Lung (tissue), 12 donors: Measurements from ENCODE around the gene TRAM2. TPM values are rescaled to one million over a fixed set of nuclear protein-coding genes. Genes with fewer than 3 reads are reported as not detected.

Source experiments
- ATAC-seq: fragments of 200-7000 bp; cut with Tn5 transposase; one replicate; pipeline ENCODE4 v1.9.1; 2020; ENCODE audit warnings: moderate number of reproducible peaks; ENCODE audit not compliant: insufficient read depth, low FRiP score
- DNase-seq, 3 donors: peaks; one replicate each; pipeline ENCODE4 v3.0.0-alpha.2; 2013 to 2017
- H3K27ac ChIP-seq, 2 donors: one replicate each; pipeline ENCODE4 v1.5.1; 2013; ENCODE audit warnings: mild to moderate bottlenecking in 2 of 2, moderate library complexity in 2 of 2, control low read depth in 1 of 2, inconsistent platforms in 1 of 2, low read depth in 1 of 2, low read length in 1 of 2
- H3K27me3 ChIP-seq, 3 donors: one replicate each; pipeline ENCODE4 v1.5.1; 2013; ENCODE audit warnings: low read length in 2 of 3; ENCODE audit not compliant: control insufficient read depth in 3 of 3, insufficient read depth in 3 of 3
- H3K36me3 ChIP-seq, 4 donors: one replicate each; pipeline ENCODE4 v1.5.1; 2013; ENCODE audit warnings: low read length in 4 of 4, mild to moderate bottlenecking in 1 of 4, moderate library complexity in 1 of 4; ENCODE audit not compliant: control insufficient read depth in 4 of 4, insufficient read depth in 4 of 4
- H3K4me1 ChIP-seq, 5 donors: one replicate each; pipeline ENCODE4 v1.5.1; 2013; ENCODE audit warnings: low read length in 5 of 5, mild to moderate bottlenecking in 2 of 5, moderate library complexity in 1 of 5; ENCODE audit not compliant: control insufficient read depth in 5 of 5, insufficient read depth in 5 of 5
- H3K4me3 ChIP-seq: one replicate; pipeline ENCODE4 v1.5.1; 2013; ENCODE audit warnings: mild to moderate bottlenecking, control low read depth, moderate library complexity
- H3K9ac ChIP-seq, 2 donors: one replicate each; pipeline ENCODE4 v1.5.1; 2013; ENCODE audit warnings: low read length in 2 of 2, control low read depth in 1 of 2; ENCODE audit not compliant: insufficient read depth in 1 of 2
- H3K9me3 ChIP-seq, 4 donors: one replicate each; pipeline ENCODE4 v1.5.1; 2013; ENCODE audit warnings: low read length in 3 of 4, mild to moderate bottlenecking in 1 of 4, moderate library complexity in 1 of 4; ENCODE audit not compliant: control insufficient read depth in 4 of 4, insufficient read depth in 3 of 4
- CTCF ChIP-seq: IDR thresholded peaks from 2 replicates; pipeline ENCODE4 v1.5.1; 2012; ENCODE audit warnings: mild to moderate bottlenecking; ENCODE audit errors: control extremely low read depth, extremely low read depth
- WGBS, 2 donors: extraction: QIAGEN DNeasy Blood & Tissue Kit; methylation state at CpG; one replicate each; pipeline ENCODE4 v1.1.7; 2013; 5-methylcytosine and 5-hydroxymethylcytosine counted together
- polyA plus RNA-seq, 2 donors: library from polyadenylated mRNA; stranded (reverse); fragments of 200-250 nt; gene quantifications; one replicate each; pipeline ENCODE4 v1.2.1, GENCODE V29; 2013
- total RNA-seq, 2 donors: library from RNA; depleted of rRNA in 1 of 2; stranded (reverse); fragments of >200 nt in 1 of 2; gene quantifications; one replicate each; pipeline ENCODE4 v1.2.1, GENCODE V29; 2014 to 2021
- donor health status: control.
- donor health status: control.
- donor health status: Bipolar disorder and iron deficiency.
- donor health status: healthy.
- donor health status: DM: yes; HTN: yes; CAD: no.

Gene TRAM2
- total and polyA plus RNA-seq, 4 donors = 4.4 to 33.4 (median 15.2) TPM

- no peak for ATAC-seq
- 92 to 94% methylated on average over 3 of the region's 3 CpGs for WGBS, 2 donors
- Histone ChIP-seq H3K9me3 (no peaks in the 10 kb centered on the region), H3K27ac (no peak overlapping the region), H3K9ac (no peak overlapping the region), H3K27me3 (no peaks in the 10 kb centered on the region), H3K4me3 (no peak overlapping the region), H3K36me3 (peaks cover 9 to 28% (median 20%) of the 10 kb centered on the region in 4 donors), H3K4me1 (peaks cover 0 to 21% (median 7%) of the 10 kb centered on the region in 5 donors)
- DNase-seq = no peak
- no peak for TF ChIP-seq CTCF
Observed at GRCh38 chr6:52507557-52508260, 69.2 kb downstream of the TRAM2 start.

GRCh38 chr6:52506476-52506875 is 70.4 kb downstream of the TRAM2 start:
- peaks cover 0 to 21% (median 7%) of the 10 kb centered on the region in 5 donors for H3K4me1 ChIP-seq
- ATAC-seq (no peak), DNase-seq (no peak)
- TF ChIP-seq CTCF = no peak
- no peak overlapping the region for H3K9ac ChIP-seq
- H3K27me3 ChIP-seq = no peaks in the 10 kb centered on the region
- 83 to 90% methylated on average over 9 of the region's 9 CpGs for WGBS, 2 donors
- H3K36me3 ChIP-seq = peaks cover 9 to 32% (median 25%) of the 10 kb centered on the region in 4 donors
- no peaks in the 10 kb centered on the region for H3K9me3 ChIP-seq
- H3K27ac ChIP-seq = no peak overlapping the region
- H3K4me3 ChIP-seq = no peak overlapping the region

GRCh38 chr6:52505726-52506409 is 71.0 kb downstream of the TRAM2 start:
- H3K9ac ChIP-seq = no peak overlapping the region
- H3K4me1 ChIP-seq = peaks cover 0 to 21% (median 4%) of the 10 kb centered on the region in 5 donors
- 84 to 86% methylated on average over 14 to 16 of the region's 16 CpGs for WGBS, 2 donors
- no peaks in the 10 kb centered on the region for H3K27me3 ChIP-seq
- no peak overlapping the region for H3K4me3 ChIP-seq
- no peak for ATAC-seq
- TF ChIP-seq CTCF = no peak
- peaks cover 9 to 32% (median 25%) of the 10 kb centered on the region in 4 donors for H3K36me3 ChIP-seq
- H3K27ac ChIP-seq = peak overlapping the region in 1 of 2 donors; percentile 85
- no peaks in the 10 kb centered on the region for H3K9me3 ChIP-seq
- peak in 1 of 3 donors; percentile 30 for DNase-seq
